Mesenchymal stem cell (in vitro differentiated cells and primary cell): ENCODE data around the gene TRIM54.
A peak's percentile ranks its signal among the peaks of the same experiment; 100 is the strongest.
"Not testable (repeated sequence)": the region's sequence is repeated elsewhere in the genome, so short reads cannot be mapped to it uniquely, and the experiment has no call there.

ENCODE experiments used
- DNase-seq: peaks from one replicate; pipeline ENCODE4 v3.0.0-alpha.2; 2013
- H2AFZ ChIP-seq: one replicate; pipeline ENCODE4 v1.6.1; 2013; ENCODE audit warnings: low read depth, mild to moderate bottlenecking, control low read depth, inconsistent platforms, low read length, moderate library complexity
- H2AK5ac ChIP-seq: 2 replicates; pipeline ENCODE4 v1.6.1; 2013; ENCODE audit warnings: low read length, moderate library complexity, mild to moderate bottlenecking, inconsistent platforms; ENCODE audit not compliant: severe bottlenecking
- H2BK120ac ChIP-seq: one replicate; pipeline ENCODE4 v1.6.1; 2013; ENCODE audit warnings: low read depth, mild to moderate bottlenecking, inconsistent platforms, low read length, moderate library complexity
- H2BK12ac ChIP-seq, 2 experiments: one replicate each; pipeline ENCODE4 v1.6.1; 2013; ENCODE audit warnings: inconsistent platforms in 2 of 2, low read length in 2 of 2, mild to moderate bottlenecking in 2 of 2, moderate library complexity in 2 of 2, control low read depth in 1 of 2
- H2BK15ac ChIP-seq: one replicate; pipeline ENCODE4 v1.6.1; 2013; ENCODE audit warnings: mild to moderate bottlenecking, low read depth, inconsistent platforms; ENCODE audit not compliant: poor library complexity, severe bottlenecking
- H2BK5ac ChIP-seq: 2 replicates; pipeline ENCODE4 v1.6.1; 2013; ENCODE audit warnings: low read depth, mild to moderate bottlenecking, low read length, control low read depth, inconsistent platforms; ENCODE audit not compliant: poor library complexity, severe bottlenecking
- H3K14ac ChIP-seq, 2 experiments: one replicate each; pipeline ENCODE4 v1.6.1; 2013; ENCODE audit warnings: inconsistent platforms in 2 of 2, low read length in 2 of 2, control low read depth in 1 of 2, mild to moderate bottlenecking in 1 of 2, moderate library complexity in 1 of 2
- H3K18ac ChIP-seq, 2 experiments: one replicate each; pipeline ENCODE4 v1.6.1; 2013; ENCODE audit warnings: inconsistent platforms in 2 of 2, low read length in 2 of 2, control low read depth in 1 of 2, low read depth in 1 of 2, mild to moderate bottlenecking in 1 of 2
- H3K23ac ChIP-seq, 2 experiments: one replicate each; pipeline ENCODE4 v1.6.1; 2013; ENCODE audit warnings: inconsistent platforms in 2 of 2, low read length in 2 of 2, mild to moderate bottlenecking in 2 of 2, moderate library complexity in 2 of 2, control low read depth in 1 of 2
- H3K27ac ChIP-seq: 2 replicates; pipeline ENCODE4 v1.5.1; 2013; ENCODE audit warnings: mild to moderate bottlenecking, moderate library complexity, low read length, control low read depth, inconsistent platforms; ENCODE audit not compliant: poor library complexity, severe bottlenecking
- H3K27me3 ChIP-seq, 2 experiments: 2 replicates each; pipeline versions ENCODE4 v1.6.1 to v1.7.0; 2013; ENCODE audit warnings: low read length in 2 of 2, mild to moderate bottlenecking in 2 of 2, moderate library complexity in 2 of 2, control low read depth in 1 of 2, inconsistent platforms in 1 of 2; ENCODE audit not compliant: control insufficient read depth in 1 of 2, insufficient read depth in 1 of 2
- H3K36me3 ChIP-seq, 2 experiments: 2 replicates each; pipeline versions ENCODE4 v1.6.1 to v1.7.0; 2013; ENCODE audit warnings: low read length in 2 of 2, control low read depth in 1 of 2, inconsistent platforms in 1 of 2, low read depth in 1 of 2, mild to moderate bottlenecking in 1 of 2; ENCODE audit not compliant: insufficient read depth in 2 of 2, control insufficient read depth in 1 of 2
- H3K4ac ChIP-seq, 2 experiments: one replicate each; pipeline ENCODE4 v1.6.1; 2013; ENCODE audit warnings: inconsistent platforms in 2 of 2, low read length in 2 of 2, mild to moderate bottlenecking in 2 of 2, moderate library complexity in 2 of 2, control low read depth in 1 of 2, low read depth in 1 of 2
- H3K4me1 ChIP-seq: 2 replicates; pipeline ENCODE4 v1.6.1; 2013; ENCODE audit warnings: low read depth, low read length, control low read depth; ENCODE audit not compliant: control insufficient read depth, insufficient read depth
- H3K4me2 ChIP-seq: 2 replicates; pipeline ENCODE4 v1.6.1; 2013; ENCODE audit warnings: low read length, mild to moderate bottlenecking, inconsistent platforms; ENCODE audit not compliant: poor library complexity, severe bottlenecking
- H3K4me3 ChIP-seq, 2 experiments: 2 replicates each; pipeline versions ENCODE4 v1.5.1 to v1.7.0; 2013; ENCODE audit warnings: low read length in 2 of 2, mild to moderate bottlenecking in 2 of 2, control low read depth in 1 of 2, low read depth in 1 of 2; ENCODE audit not compliant: insufficient read depth in 1 of 2
- H3K79me1 ChIP-seq: replicated peaks from 2 replicates; pipeline ENCODE4 v1.6.1; 2013; ENCODE audit warnings: mild to moderate bottlenecking, control low read depth, low read length, inconsistent platforms; ENCODE audit not compliant: poor library complexity, severe bottlenecking
- H3K9ac ChIP-seq: 2 replicates; pipeline ENCODE4 v1.7.0; 2013; ENCODE audit warnings: mild to moderate bottlenecking, low read length, moderate library complexity
- H3K9me3 ChIP-seq: 2 replicates; pipeline ENCODE4 v1.7.0; 2013; ENCODE audit warnings: mild to moderate bottlenecking, low read length; ENCODE audit not compliant: control insufficient read depth
- H4K8ac ChIP-seq: one replicate; pipeline ENCODE4 v1.6.1; 2013; ENCODE audit warnings: inconsistent platforms, mild to moderate bottlenecking, low read length, moderate library complexity
- H4K91ac ChIP-seq: one replicate; pipeline ENCODE4 v1.6.1; 2013; ENCODE audit warnings: mild to moderate bottlenecking, low read length, inconsistent platforms
- WGBS: methylation state at CpG from one replicate; pipeline ENCODE4 v1.1.7; 2013; ENCODE audit warnings: mixed read lengths; 5-methylcytosine and 5-hydroxymethylcytosine counted together

TRIM54 gene

GRCh38 chr2:27347641-27348040 is 65.4 kb downstream of the TRIM54 start:
- Histone ChIP-seq H2AK5ac (no peak overlapping the region), H4K91ac (no peak overlapping the region), H3K14ac (no peak overlapping the region), H2AFZ (no peak overlapping the region), H3K9me3 (no peaks in the 10 kb centered on the region), H2BK15ac (no peak overlapping the region), H3K27me3 (no peaks in the 10 kb centered on the region), H3K27ac (no peak overlapping the region), H3K36me3 (peaks cover 6 to 12% of the 10 kb centered on the region in 2 experiments), H2BK120ac (no peak overlapping the region), H4K8ac (no peak overlapping the region), H3K4me1 (no peaks in the 10 kb centered on the region), H3K9ac (no peak overlapping the region), H3K4me2 (no peak overlapping the region), H2BK12ac (no peak overlapping the region), H3K18ac (no peak overlapping the region), H3K79me1 (peaks cover 26% of the 10 kb centered on the region), H3K23ac (no peak overlapping the region), H3K4me3 (no peak overlapping the region), H3K4ac (no peak overlapping the region), H2BK5ac (no peak overlapping the region)
- 100% methylated on average over 2 of the region's 2 CpGs for WGBS
- DNase-seq = no peak

DNA sequence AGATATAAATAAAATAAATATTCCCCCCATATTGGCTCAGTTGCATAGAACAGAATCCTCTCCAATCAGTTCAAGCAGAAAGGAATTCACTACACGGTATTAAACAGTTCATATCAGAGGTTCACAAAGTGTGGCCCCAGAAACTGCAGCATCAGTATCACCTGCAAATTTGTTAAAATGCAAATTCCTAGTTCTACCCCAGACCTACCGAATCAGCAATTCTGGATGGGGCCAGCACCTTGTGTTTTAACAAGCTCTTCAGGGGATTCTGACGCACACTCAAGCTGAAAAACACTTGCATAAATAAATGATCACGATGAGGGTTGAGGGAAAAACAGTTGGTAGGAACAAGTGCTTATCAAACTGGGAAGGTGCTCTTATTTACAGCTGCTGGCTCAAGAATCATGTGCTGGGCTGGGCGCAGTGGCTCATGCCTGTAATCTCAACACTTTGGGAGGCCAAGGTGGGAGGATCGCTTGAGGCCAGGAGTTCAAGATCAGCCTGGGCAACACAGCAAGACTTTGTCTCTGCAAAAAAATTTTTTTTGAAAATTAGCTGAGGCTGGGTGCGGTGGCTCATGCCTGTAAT is 68.0 kb downstream of the TRIM54 start:
- no peak overlapping the region for H2AFZ ChIP-seq
- no peak overlapping the region for H3K14ac ChIP-seq
- H3K27me3 ChIP-seq = no peaks in the 10 kb centered on the region
- H3K4me2 ChIP-seq = no peak overlapping the region
- no peak overlapping the region for H2BK120ac ChIP-seq
- H3K79me1 ChIP-seq = peaks cover 14% of the 10 kb centered on the region
- H2AK5ac ChIP-seq = no peak overlapping the region
- H4K91ac ChIP-seq = no peak overlapping the region
- H3K27ac ChIP-seq = no peak overlapping the region
- H2BK12ac ChIP-seq = no peak overlapping the region
- H3K36me3 ChIP-seq = peaks cover 2 to 4% of the 10 kb centered on the region in 2 experiments
- no peak overlapping the region for H2BK15ac ChIP-seq
- H3K4me3 ChIP-seq = no peak overlapping the region
- H3K9ac ChIP-seq = no peak overlapping the region
- no peaks in the 10 kb centered on the region for H3K9me3 ChIP-seq
- DNase-seq = no peak
- H3K18ac ChIP-seq = no peak overlapping the region
- WGBS = 96% methylated on average over 7 of the region's 7 CpGs
- no peak overlapping the region for H3K4ac ChIP-seq
- no peak overlapping the region for H4K8ac ChIP-seq
- H3K23ac ChIP-seq = no peak overlapping the region
- no peak overlapping the region for H2BK5ac ChIP-seq
- peaks cover 7% of the 10 kb centered on the region for H3K4me1 ChIP-seq

- peaks cover 7% of the 10 kb centered on the region for H3K79me1 ChIP-seq
- H3K4ac ChIP-seq = no peak overlapping the region
- H2BK12ac ChIP-seq = no peak overlapping the region
- H2BK15ac ChIP-seq = no peak overlapping the region
- H2AFZ ChIP-seq = no peak overlapping the region
- no peak overlapping the region for H3K27ac ChIP-seq
- H2BK120ac ChIP-seq = no peak overlapping the region
- H3K9me3 ChIP-seq = no peaks in the 10 kb centered on the region
- no peak overlapping the region for H3K18ac ChIP-seq
- DNase-seq = no peak
- H2BK5ac ChIP-seq = no peak overlapping the region
- H2AK5ac ChIP-seq = no peak overlapping the region
- H3K9ac ChIP-seq = no peak overlapping the region
- peaks cover 2 to 4% of the 10 kb centered on the region in 2 experiments for H3K36me3 ChIP-seq
- H3K4me1 ChIP-seq = peaks cover 7% of the 10 kb centered on the region
- no peak overlapping the region for H3K14ac ChIP-seq
- H4K8ac ChIP-seq = no peak overlapping the region
- no peaks in the 10 kb centered on the region for H3K27me3 ChIP-seq
- H3K4me3 ChIP-seq = no peak overlapping the region
- no peak overlapping the region for H3K23ac ChIP-seq
- H3K4me2 ChIP-seq = no peak overlapping the region
- WGBS = 94% methylated on average over 6 of the region's 6 CpGs
- no peak overlapping the region for H4K91ac ChIP-seq
These were observed 69.8 kb downstream of the TRIM54 start for GRCh38 chr2:27351802-27352598.

GRCh38 chr2:27353386-27353761 is 71.1 kb downstream of the TRIM54 start:
- 98% methylated on average over 5 of the region's 5 CpGs for WGBS
- not testable (repeated sequence) for H2BK5ac ChIP-seq, H3K79me1 ChIP-seq, H2BK12ac ChIP-seq, H3K14ac ChIP-seq, H3K4ac ChIP-seq, H2AK5ac ChIP-seq, H3K4me3 ChIP-seq, H3K18ac ChIP-seq, H3K27ac ChIP-seq, H2BK15ac ChIP-seq, H3K36me3 ChIP-seq, H3K23ac ChIP-seq, H2BK120ac ChIP-seq, H4K8ac ChIP-seq, H2AFZ ChIP-seq, H3K4me2 ChIP-seq, DNase-seq, H3K9me3 ChIP-seq, H3K27me3 ChIP-seq, H4K91ac ChIP-seq
- H3K4me1 ChIP-seq = peaks cover 10% of the 10 kb centered on the region
- H3K9ac ChIP-seq = peak overlapping the region; percentile 74
